CD4-positive, alpha-beta T cell treated with Interferon gamma for 1 hour (primary cell): Measurements from ENCODE around the gene ZNF431.
"Not testable (repeated sequence)": the region's sequence is repeated elsewhere in the genome, so short reads cannot be mapped to it uniquely, and the experiment has no call there.

Source experiments
- DNase-seq: peaks from one replicate; pipeline ENCODE4 v3.0.0-alpha.2; 2020

The ZNF431 gene

DNA sequence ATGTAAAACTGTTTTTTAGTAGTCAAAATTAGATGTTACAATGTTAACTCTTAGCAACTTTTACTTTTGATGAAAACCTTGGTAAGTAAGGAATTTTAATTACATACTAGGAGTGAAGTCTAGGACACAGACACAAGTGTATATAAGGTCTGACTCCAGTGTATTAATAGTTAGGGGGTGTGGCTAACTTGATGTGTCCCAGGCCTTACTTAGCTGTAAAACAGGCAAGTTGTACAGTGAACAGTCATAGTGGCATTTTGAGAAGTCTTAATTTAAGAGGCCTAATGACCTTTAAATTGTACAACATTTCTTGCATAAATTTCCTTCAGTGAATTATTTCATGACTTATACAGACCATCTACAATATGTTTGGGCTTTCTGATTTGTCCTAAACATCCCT lies 6.8 kb downstream of the ZNF431 start:
- DNase-seq, result no peak

DNA sequence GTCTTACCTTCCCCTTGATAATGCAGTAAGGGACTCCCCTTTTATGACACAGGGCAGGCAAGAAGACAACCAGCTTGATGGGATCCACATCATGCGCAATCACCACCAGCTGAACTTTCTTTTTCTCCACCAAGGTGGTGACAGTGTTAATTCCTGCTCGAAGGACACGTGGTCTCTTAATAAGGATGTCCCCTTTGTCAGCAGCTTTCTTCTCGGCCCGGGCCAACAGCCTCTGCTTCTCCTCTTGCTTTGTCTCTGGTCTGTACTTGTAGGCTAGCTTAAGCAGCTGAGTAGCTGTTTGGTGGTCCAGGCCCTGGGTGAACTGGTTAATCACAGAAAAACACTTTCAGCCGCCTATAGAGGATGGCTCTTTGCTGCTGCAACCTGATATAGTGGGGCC lies 8.0 kb downstream of the ZNF431 start:
- no peak for DNase-seq

DNA sequence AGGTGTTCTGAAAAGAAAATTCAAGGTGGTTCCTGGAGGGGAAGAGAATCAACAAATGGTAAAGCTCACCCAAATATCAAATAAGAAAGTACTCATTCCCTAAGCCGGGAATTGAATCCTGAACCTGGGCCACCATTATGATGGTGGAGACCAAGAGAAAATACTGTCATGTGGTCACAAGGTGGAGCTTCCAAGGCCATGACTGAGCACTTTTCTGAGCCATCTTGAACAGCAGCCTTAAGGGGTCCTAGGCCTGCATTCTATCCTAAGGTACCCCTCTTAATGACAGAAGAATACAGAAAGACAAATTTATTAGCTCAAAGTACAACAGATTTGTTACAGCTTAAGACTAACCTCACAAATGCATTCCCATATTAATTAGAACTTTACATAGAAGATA lies 9.6 kb downstream of the ZNF431 start:
- DNase-seq, result no peak

DNA sequence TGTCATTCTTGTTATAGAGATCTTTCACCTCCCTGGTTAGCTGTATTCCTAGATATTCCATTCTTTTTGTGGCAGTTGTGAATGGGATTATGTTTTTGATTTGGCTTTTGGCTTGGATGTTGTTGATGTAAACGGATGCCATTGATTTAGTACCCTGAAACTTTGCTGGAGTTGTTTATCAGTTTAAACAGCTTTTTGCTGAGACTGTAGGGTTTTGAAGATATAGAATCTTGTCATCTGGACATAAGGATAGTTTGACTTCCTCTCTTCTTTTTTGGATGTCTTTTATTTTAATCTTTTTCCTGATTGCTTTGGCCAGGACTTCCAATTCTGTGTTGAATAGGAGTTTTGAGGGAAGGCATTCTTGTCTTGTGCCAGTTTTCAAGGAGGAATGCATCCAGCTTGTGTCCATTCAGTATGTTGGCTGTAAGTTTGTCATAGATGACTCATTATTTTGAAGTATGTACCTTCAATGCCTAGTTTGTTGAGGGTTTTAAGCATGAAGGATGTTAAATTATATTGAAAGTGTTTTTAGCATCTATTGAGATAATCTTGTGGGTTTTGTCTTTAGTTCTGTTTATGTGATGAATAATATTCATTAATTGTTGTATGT lies 16.8 kb downstream of the ZNF431 start:
- DNase-seq, result no peak

DNA sequence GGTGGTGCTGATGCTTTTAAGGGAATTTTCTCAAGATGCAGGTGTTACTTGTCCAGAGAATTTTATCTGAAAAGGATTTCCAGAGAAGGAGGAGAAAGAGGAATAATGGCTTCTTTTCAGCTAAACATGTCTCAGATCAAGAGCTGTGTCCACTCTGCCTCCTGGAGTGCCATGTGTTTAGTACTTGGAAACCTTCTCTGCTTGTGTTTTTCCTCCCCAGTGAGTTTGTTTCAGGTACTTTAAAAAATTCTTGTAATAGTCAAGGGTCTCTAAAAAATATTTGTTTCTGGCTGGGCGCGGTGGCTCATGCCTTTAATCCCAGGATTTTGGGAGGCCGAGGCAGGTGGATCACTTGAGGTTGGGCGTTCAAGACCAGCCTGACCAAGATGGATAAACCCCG lies 22.7 kb downstream of the ZNF431 start:
- no peak for DNase-seq

DNA sequence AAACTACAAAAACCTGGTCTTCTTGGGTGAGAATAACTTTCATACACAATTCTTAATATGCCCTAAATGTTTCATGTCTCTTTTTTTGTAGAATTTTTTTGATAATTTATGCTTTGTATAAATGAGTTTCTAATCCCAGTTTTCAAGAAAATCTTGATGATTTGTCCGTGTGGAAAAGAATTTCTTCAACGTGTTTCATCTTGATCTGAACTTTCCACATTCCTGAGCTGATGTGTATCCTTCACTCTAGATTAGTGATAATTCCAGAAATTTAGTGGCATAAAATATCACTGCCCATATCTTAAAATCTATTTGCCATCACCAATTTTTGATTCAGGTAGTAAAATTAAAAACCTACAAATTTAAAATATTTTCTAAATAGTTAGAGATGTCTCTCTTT lies 24.6 kb downstream of the ZNF431 start:
- no peak for DNase-seq

DNA sequence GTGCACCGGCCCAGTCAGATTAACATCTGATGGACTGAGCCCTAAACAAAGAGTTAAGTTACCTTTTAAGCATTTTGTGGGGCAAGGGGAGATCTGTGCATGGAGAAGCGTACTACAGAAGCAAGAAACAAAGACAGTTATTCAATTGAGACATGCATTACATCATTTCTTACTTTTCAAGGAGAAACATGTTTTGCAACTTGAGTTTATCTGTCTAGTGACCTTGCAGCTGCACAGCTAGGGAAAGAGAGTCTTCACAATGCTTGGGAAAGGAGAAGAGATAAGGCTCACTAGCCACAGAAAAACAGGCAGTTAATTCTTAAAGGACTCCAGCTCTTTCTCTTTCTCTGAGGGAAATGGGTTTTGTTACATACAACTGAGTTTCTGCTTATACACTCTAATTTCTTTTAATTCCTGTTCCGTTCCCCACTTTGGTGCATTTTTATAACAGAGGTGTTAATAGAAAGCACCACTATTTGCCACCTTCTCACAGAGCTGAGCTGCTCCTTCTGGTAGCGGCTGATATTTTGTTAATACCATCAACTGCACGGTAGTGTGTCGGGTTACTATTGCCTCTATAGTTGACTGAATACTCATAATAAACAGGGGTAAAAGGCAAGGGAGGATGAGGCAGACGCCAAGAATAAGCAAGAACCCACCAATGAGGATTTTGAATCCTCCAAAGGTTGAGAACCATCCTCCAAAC lies 55.9 kb downstream of the ZNF431 start:
- no peak for DNase-seq

DNA sequence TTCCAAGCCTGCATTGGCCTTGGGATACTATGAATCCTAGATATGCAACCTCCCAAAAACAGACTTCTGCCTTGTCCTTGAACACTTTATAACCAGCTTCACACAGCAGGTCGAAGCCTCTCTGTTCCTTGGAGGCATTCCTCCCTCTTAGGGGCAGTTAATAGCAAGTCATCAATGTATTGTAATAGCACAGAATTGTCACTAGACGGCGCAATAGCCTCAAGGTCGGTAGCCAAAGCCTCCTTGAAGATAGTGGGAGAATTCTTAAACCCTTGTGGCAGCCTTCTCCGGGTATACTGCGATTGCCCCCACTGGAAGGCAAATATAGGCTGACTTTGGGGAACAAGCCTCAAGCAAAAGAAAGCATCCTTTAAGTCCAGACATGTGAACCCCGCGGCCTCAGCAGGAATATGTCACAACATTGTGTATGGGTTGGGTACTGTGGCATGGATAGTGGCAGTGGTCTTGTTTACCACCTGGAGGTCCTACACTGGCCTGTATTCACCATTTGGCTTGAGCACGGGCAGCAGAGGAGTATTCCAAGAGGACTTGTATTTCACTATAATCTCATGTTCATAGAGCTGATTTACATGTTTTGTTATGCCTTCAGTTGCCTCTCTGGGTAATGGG lies 61.1 kb downstream of the ZNF431 start:
- DNase-seq, result no peak

DNA sequence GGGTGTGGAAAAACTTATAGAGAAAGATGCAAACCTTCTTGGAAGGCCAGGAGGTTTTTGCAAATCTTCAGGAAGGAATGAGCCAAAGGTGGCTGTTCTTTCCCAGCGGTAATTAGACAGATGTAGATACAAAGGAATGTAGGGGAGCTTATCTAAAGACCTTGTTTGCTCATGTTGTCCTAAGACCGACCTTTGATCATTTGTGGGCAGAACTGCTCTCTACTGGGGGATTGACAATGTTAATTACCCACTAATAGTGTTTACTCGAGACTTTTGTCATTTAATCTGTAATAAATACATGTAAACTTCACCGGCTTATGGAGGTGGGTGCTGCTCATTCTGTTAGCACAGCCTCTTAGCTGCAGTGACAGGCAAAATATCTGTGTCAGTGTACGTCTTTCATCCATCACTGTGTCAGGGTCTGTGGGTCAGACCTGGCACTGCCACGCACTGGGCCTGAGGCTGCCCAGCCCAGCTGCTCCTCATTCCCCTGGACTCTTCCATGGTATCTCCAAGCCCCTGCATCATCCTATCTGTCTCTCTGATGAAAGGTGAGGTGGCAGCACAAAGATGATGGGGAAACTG lies 68.3 kb downstream of the ZNF431 start:
- no peak for DNase-seq

DNA sequence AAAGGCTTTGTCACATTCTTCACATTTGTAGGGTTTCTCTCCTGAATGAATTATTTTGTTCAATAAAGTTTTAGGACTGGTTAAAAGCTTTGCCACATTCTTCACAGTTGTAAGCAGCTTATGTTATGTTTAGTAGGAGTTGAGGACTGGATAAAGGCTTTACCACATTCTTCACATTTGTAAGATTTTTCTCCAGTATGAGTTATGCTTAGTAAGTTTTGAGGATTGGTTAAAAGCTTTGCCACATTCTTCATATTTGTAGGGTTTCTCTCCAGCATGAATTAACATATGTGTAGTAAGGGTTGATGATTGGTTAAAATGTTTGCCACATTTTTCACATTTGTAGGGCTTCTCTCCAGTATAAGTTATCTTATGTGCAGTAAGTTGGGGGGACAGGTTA lies 79.9 kb downstream of the ZNF431 start:
- no peak for DNase-seq

DNA sequence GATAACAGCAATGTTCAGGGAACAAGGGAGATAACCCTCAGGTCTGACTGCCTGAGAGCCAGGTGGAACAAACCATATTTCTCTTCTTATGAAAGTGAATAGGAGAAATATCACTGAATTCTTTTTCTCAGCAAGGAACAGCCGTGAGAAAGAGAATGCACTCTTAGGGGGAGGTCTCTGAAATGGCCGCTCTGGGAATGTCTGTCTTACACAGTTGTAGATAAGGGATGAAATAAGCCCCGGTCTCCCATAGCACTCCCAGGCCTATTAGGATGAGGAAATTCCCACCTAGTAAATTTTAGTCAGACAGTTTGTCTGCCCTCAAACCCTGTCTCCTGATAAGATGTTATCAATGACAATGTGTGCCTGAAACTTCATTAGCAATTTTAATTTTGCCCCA lies 88.1 kb downstream of the ZNF431 start:
- DNase-seq, result not testable (repeated sequence)

DNA sequence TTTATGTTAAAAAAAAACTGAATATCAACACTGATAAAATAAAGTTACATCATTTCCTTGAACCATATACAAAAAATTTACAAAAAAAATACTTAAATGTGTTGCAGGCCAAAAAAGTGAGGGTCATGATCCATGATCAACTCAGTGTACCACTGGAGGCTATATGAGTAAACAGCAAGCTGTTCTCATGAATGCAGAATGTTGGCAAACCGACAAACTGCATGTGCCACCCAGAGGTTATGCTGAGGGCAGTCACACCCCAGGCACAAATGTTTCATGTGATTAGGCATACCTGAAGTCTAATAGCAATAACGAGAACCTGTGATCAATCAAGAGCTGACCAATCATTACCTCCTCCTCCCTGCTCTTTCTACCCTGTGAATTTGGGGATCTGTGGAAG lies 91.9 kb downstream of the ZNF431 start:
- no peak for DNase-seq

DNA sequence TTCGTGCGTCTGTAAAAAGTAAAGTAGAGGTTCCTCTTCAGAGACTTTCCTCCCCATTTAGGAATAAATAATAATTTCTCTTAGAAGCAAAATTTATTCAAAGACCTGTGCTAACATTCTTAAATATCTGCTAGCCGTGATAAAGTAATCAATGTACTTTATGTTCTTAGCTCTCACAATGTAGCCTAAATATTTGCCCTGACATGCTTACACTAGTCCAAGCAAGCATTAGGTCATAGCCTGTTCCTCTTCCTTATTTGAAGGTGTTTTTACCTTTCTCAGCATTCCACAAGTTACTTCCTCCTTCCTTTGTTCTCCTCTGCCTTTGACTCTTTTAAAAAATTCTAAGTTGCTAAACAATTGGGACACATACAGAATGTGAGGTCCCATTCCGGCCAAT lies 94.9 kb downstream of the ZNF431 start:
- DNase-seq, result not testable (repeated sequence)

DNA sequence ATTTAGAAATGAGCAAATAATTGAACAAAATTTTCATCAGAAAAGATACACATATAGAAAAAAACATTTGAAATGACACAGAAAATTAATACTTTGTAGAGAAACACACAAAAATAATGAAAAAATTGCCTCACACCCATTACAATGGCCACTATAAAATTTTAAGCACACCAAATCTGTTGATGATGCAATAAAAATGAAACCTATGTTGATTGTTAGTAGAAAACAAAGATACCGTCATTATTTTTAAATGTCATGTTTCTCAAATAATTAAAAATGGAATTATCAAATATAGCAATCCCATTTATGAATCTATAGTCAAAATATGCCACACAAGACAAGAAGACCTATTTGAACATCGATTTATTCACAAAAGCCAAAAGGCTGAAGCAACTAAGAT lies 96.8 kb downstream of the ZNF431 start:
- no peak for DNase-seq
